ENCODE results near the gene ITGB1.

DNA sequence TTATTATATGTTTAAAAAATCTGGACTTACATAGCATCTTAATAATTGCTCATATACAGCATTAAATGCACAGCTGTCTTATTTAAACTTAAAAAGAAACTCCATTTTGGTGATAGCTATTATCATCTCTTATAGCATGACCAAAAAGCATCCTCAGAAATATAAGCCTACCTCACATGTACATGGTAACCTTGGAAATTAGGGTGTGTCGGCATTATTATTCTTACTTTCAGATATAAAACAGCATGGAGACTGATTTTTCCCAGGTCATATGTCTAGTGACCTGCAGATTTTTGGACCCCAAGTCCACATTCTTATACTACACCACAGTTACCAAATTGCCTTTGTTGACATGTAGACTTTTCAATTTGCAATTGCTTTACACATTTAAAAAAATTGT, 29.1 kb upstream of the ITGB1 start:
- no peak for TF ChIP-seq POLR2A (IDR thresholded peaks at IDR 0.05)
- TF ChIP-seq, protein P1, sequence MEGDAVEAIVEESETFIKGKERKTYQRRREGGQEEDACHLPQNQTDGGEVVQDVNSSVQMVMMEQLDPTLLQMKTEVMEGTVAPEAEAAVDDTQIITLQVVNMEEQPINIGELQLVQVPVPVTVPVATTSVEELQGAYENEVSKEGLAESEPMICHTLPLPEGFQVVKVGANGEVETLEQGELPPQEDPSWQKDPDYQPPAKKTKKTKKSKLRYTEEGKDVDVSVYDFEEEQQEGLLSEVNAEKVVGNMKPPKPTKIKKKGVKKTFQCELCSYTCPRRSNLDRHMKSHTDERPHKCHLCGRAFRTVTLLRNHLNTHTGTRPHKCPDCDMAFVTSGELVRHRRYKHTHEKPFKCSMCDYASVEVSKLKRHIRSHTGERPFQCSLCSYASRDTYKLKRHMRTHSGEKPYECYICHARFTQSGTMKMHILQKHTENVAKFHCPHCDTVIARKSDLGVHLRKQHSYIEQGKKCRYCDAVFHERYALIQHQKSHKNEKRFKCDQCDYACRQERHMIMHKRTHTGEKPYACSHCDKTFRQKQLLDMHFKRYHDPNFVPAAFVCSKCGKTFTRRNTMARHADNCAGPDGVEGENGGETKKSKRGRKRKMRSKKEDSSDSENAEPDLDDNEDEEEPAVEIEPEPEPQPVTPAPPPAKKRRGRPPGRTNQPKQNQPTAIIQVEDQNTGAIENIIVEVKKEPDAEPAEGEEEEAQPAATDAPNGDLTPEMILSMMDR (IDR thresholded peaks at IDR 0.05), result no peak

All from breast epithelium (tissue), 3 donors.